Sigmoid colon (tissue), 7 donors: ENCODE results near the gene IL17RA. TPM values are rescaled to one million over a fixed set of nuclear protein-coding genes. Genes with fewer than 3 reads are reported as not detected.

Experiments
- DNase-seq: peaks from one replicate; pipeline ENCODE4 v3.0.0-alpha.2; 2019
- H3K27ac ChIP-seq, 4 donors: fragments of 200-600 bp; sonication (generic); one replicate each; pipeline ENCODE4 v1.5.1; 2016 to 2019; ENCODE audit warnings: mild to moderate bottlenecking in 1 of 4
- H3K27me3 ChIP-seq, 3 donors: fragments of 200-600 bp; sonication (generic); one replicate each; pipeline ENCODE4 v1.5.1; 2019; ENCODE audit warnings: mild to moderate bottlenecking in 1 of 3
- H3K36me3 ChIP-seq, 4 donors: fragments of 200-600 bp; sonication (generic); one replicate each; pipeline ENCODE4 v1.5.1; 2016 to 2019
- H3K4me1 ChIP-seq, 4 donors: fragments of 200-600 bp; sonication (generic); one replicate each; pipeline ENCODE4 v1.5.1; 2017 to 2019
- H3K4me3 ChIP-seq, 4 donors: fragments of 200-600 bp; sonication (generic); one replicate each; pipeline ENCODE4 v1.5.1; 2017 to 2019; ENCODE audit warnings: mild to moderate bottlenecking in 2 of 4, moderate library complexity in 1 of 4
- H3K9me3 ChIP-seq, 4 donors: fragments of 200-600 bp in 3 of 4; sonication (generic) in 3 of 4; one replicate each; pipeline versions ENCODE4 v1.5.1 to v1.6.1; 2013 to 2019
- CTCF ChIP-seq, 4 experiments: fragments of 450-650 bp in 3 of 4; fragments of 200-600 bp in 1 of 4; IDR thresholded peaks; one replicate each; pipeline ENCODE4 v1.5.1; 2016 to 2019; ENCODE audit warnings: antibody characterized with exemption in 4 of 4, mild to moderate bottlenecking in 3 of 4, moderate library complexity in 2 of 4
- EP300 ChIP-seq, 4 donors: sonication (generic); formaldehyde crosslinking; IDR thresholded peaks; one replicate each; pipeline ENCODE4 v1.6.1; 2017; ENCODE audit warnings: antibody characterized with exemption in 4 of 4
- POLR2A ChIP-seq, 2 donors: fragments of 450-650 bp; IDR thresholded peaks; one replicate each; pipeline ENCODE4 v1.6.1; 2016; ENCODE audit warnings: antibody characterized with exemption in 2 of 2, mild to moderate bottlenecking in 2 of 2, moderate library complexity in 2 of 2
- POLR2AphosphoS5 ChIP-seq, 4 donors: sonication (generic); formaldehyde crosslinking; IDR thresholded peaks; one replicate each; pipeline ENCODE4 v1.6.1; 2017; ENCODE audit warnings: antibody characterized with exemption in 4 of 4
- WGBS, 2 donors: extraction: QIAGEN DNeasy Blood & Tissue Kit; methylation state at CpG; one replicate each; pipeline ENCODE4 v1.1.7; 2013; 5-methylcytosine and 5-hydroxymethylcytosine counted together
- intact Hi-C: fragments of 100-400 bp; cut with DNase I; formaldehyde crosslinking; loops from one replicate; pipeline ENCODE4 v1.15.1; 2023
- polyA plus RNA-seq, 3 donors: library from polyadenylated mRNA; stranded (reverse); fragments of 200-250 nt; gene quantifications; one replicate each; pipeline ENCODE4 v1.2.3, GENCODE V29; 2013
- total RNA-seq, 4 donors: library from RNA; depleted of rRNA; stranded (reverse); fragments of >200 nt; gene quantifications; one replicate each; pipeline ENCODE4 v1.1.0, GENCODE V29; 2016
- donor health status: healthy with polysubstance abuse.
- donor health status: Bipolar disorder and iron deficiency.
- donor health status: healthy.

Gene IL17RA
- total and polyA plus RNA-seq, 7 donors, result 1.2 to 10.4 (median 8.2) TPM

DNA sequence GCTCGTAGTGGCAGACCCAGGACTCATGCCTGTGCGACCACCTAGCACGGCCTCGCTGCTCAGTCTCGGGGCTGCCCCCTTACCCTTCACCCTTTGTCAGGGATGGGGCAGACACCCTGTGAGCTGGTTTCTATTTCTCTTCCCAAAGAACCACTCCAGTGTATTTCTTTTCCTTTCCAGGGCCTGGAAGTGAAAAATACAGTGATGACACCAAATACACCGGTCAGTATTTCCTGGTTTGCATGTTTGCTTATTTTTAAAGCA, 22.7 kb downstream of the IL17RA start:
- intact Hi-C loops, result no loop called here
- TF ChIP-seq POLR2AphosphoS5 (IDR thresholded peaks at IDR 0.05) (no peak), POLR2A (IDR thresholded peaks at IDR 0.05) (no peak), EP300 (IDR thresholded peaks at IDR 0.05) (no peak), CTCF (IDR thresholded peaks at IDR 0.05) (no peak)
- Histone ChIP-seq H3K4me3 (no peak overlapping the region), H3K27me3 (no peaks in the 10 kb centered on the region), H3K36me3 (peaks cover 0 to 62% (median 16%) of the 10 kb centered on the region in 4 donors), H3K4me1 (no peaks in the 10 kb centered on the region), H3K27ac (peak overlapping the region in 1 of 4 donors; percentile 14), H3K9me3 (no peaks in the 10 kb centered on the region)
- DNase-seq, result no peak
- WGBS, 2 donors, result 91 to 95% methylated on average over 6 of the region's 6 CpGs

GRCh38 chr22:17108256-17109112, 23.7 kb downstream of the IL17RA start:
- H3K27me3 ChIP-seq, result no peaks in the 10 kb centered on the region
- no peak for TF ChIP-seq POLR2AphosphoS5 (IDR thresholded peaks at IDR 0.05)
- TF ChIP-seq POLR2A (IDR thresholded peaks at IDR 0.05), result no peak
- no peak for TF ChIP-seq EP300 (IDR thresholded peaks at IDR 0.05)
- TF ChIP-seq CTCF (IDR thresholded peaks at IDR 0.05), result no peak
- WGBS, 2 donors, result 97% methylated on average over 66 of the region's 66 CpGs
- H3K36me3 ChIP-seq, result peaks cover 0 to 53% (median 16%) of the 10 kb centered on the region in 4 donors
- no peak overlapping the region for H3K4me3 ChIP-seq
- intact Hi-C loops, result no loop called here
- no peak for DNase-seq
- H3K4me1 ChIP-seq, result no peaks in the 10 kb centered on the region
- no peaks in the 10 kb centered on the region for H3K9me3 ChIP-seq
- H3K27ac ChIP-seq, result peak overlapping the region in 1 of 4 donors; percentile 14

DNA sequence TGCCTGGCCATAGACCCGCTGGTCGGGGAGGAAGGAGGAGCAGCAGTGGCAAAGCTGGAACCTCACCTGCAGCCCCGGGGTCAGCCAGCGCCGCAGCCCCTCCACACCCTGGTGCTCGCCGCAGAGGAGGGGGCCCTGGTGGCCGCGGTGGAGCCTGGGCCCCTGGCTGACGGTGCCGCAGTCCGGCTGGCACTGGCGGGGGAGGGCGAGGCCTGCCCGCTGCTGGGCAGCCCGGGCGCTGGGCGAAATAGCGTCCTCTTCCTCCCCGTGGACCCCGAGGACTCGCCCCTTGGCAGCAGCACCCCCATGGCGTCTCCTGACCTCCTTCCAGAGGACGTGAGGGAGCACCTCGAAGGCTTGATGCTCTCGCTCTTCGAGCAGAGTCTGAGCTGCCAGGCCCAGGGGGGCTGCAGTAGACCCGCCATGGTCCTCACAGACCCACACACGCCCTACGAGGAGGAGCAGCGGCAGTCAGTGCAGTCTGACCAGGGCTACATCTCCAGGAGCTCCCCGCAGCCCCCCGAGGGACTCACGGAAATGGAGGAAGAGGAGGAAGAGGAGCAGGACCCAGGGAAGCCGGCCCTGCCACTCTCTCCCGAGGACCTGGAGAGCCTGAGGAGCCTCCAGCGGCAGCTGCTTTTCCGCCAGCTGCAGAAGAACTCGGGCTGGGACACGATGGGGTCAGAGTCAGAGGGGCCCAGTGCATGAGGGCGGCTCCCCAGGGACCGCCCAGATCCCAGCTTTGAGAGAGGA, 24.5 kb downstream of the IL17RA start:
- H3K27ac ChIP-seq, result no peak overlapping the region
- no peaks in the 10 kb centered on the region for H3K4me1 ChIP-seq
- TF ChIP-seq POLR2AphosphoS5 (IDR thresholded peaks at IDR 0.05) (no peak), CTCF (IDR thresholded peaks at IDR 0.05) (no peak), EP300 (IDR thresholded peaks at IDR 0.05) (no peak), POLR2A (IDR thresholded peaks at IDR 0.05) (no peak)
- 93 to 94% methylated on average over 42 of the region's 42 CpGs for WGBS, 2 donors
- intact Hi-C loops, result no loop called here
- H3K9me3 ChIP-seq, result no peaks in the 10 kb centered on the region
- peak; percentile 42 for DNase-seq
- H3K36me3 ChIP-seq, result peaks cover 0 to 53% (median 16%) of the 10 kb centered on the region in 4 donors
- H3K4me3 ChIP-seq, result no peak overlapping the region
- H3K27me3 ChIP-seq, result no peaks in the 10 kb centered on the region

GRCh38 chr22:17109976-17110375, 25.2 kb downstream of the IL17RA start:
- Histone ChIP-seq H3K9me3 (no peaks in the 10 kb centered on the region), H3K27me3 (no peaks in the 10 kb centered on the region), H3K4me1 (no peaks in the 10 kb centered on the region), H3K36me3 (peaks cover 0 to 46% (median 16%) of the 10 kb centered on the region in 4 donors), H3K27ac (no peak overlapping the region), H3K4me3 (no peak overlapping the region)
- no peak for DNase-seq
- 90 to 94% methylated on average over 16 of the region's 16 CpGs for WGBS, 2 donors
- intact Hi-C loops, result no loop called here
- TF ChIP-seq POLR2AphosphoS5 (IDR thresholded peaks at IDR 0.05) (no peak), EP300 (IDR thresholded peaks at IDR 0.05) (no peak)

DNA sequence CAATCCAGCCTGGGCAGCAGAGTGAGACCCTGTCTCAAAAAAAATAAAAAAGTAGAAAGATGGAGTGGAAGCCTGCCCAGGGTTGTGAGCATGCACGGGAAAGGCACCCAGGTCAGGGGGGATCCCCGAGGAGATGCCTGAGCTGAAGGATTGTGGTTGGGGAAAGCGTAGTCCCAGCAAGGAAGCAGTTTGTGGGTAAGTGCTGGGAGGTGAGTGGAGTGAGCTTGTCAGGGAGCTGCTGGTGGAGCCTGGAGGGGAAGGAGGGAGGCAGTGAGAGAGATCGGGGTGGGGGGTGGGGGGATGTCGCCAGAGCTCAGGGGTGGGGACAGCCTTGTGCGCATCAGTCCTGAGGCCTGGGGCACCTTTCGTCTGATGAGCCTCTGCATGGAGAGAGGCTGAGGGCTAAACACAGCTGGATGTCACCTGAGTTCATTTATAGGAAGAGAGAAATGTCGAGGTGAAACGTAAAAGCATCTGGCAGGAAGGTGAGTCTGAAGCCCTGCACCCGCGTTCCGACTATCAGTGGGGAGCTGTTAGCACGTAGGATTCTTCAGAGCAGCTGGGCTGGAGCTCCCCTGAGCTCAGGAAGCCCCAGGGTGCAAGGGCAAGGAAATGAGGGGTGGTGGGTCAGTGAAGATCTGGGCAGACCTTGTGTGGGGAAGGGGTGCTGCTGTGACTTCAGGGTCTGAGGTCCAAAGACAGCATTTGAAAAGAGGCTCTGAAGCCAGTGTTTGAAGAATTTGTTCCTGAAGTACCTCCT, 26.2 kb downstream of the IL17RA start:
- no peaks in the 10 kb centered on the region for H3K9me3 ChIP-seq
- DNase-seq, result peak; percentile 9
- intact Hi-C loops, result no loop called here
- H3K36me3 ChIP-seq, result peaks cover 0 to 40% (median 12%) of the 10 kb centered on the region in 4 donors
- no peak overlapping the region for H3K4me3 ChIP-seq
- no peak overlapping the region for H3K27ac ChIP-seq
- no peak for TF ChIP-seq EP300 (IDR thresholded peaks at IDR 0.05)
- TF ChIP-seq POLR2A (IDR thresholded peaks at IDR 0.05), result no peak
- no peak for TF ChIP-seq CTCF (IDR thresholded peaks at IDR 0.05)
- TF ChIP-seq POLR2AphosphoS5 (IDR thresholded peaks at IDR 0.05), result no peak
- H3K27me3 ChIP-seq, result no peaks in the 10 kb centered on the region
- 84 to 92% methylated on average over 13 of the region's 13 CpGs for WGBS, 2 donors
- H3K4me1 ChIP-seq, result no peaks in the 10 kb centered on the region
